ENCODE data around the gene FEZF2.
A peak's percentile ranks its signal among the peaks of the same experiment; 100 is the strongest.

FEZF2 gene

GRCh38 chr3:62371720-62372591, 1.4 kb downstream of the FEZF2 start:
- Histone ChIP-seq H3K36me3 (no peaks in the 10 kb centered on the region), H3K4me3 (peak overlapping the region; percentile 12 to 43), H3K9me3 (no peaks in the 10 kb centered on the region), H3K27me3 (peaks cover 8 to 100% of the 10 kb centered on the region in 2 donors), H3K4me1 (peaks cover 0 to 75% (median 47%) of the 10 kb centered on the region in 4 donors), H3K27ac (no peak overlapping the region)
- DNase-seq, result no peak
- TF ChIP-seq, protein P1, sequence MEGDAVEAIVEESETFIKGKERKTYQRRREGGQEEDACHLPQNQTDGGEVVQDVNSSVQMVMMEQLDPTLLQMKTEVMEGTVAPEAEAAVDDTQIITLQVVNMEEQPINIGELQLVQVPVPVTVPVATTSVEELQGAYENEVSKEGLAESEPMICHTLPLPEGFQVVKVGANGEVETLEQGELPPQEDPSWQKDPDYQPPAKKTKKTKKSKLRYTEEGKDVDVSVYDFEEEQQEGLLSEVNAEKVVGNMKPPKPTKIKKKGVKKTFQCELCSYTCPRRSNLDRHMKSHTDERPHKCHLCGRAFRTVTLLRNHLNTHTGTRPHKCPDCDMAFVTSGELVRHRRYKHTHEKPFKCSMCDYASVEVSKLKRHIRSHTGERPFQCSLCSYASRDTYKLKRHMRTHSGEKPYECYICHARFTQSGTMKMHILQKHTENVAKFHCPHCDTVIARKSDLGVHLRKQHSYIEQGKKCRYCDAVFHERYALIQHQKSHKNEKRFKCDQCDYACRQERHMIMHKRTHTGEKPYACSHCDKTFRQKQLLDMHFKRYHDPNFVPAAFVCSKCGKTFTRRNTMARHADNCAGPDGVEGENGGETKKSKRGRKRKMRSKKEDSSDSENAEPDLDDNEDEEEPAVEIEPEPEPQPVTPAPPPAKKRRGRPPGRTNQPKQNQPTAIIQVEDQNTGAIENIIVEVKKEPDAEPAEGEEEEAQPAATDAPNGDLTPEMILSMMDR (IDR thresholded peaks at IDR 0.05), result no peak
- intact Hi-C loops (cut with DNase I; ENCODE audit: low total_unique reads), result no loop called here

DNA sequence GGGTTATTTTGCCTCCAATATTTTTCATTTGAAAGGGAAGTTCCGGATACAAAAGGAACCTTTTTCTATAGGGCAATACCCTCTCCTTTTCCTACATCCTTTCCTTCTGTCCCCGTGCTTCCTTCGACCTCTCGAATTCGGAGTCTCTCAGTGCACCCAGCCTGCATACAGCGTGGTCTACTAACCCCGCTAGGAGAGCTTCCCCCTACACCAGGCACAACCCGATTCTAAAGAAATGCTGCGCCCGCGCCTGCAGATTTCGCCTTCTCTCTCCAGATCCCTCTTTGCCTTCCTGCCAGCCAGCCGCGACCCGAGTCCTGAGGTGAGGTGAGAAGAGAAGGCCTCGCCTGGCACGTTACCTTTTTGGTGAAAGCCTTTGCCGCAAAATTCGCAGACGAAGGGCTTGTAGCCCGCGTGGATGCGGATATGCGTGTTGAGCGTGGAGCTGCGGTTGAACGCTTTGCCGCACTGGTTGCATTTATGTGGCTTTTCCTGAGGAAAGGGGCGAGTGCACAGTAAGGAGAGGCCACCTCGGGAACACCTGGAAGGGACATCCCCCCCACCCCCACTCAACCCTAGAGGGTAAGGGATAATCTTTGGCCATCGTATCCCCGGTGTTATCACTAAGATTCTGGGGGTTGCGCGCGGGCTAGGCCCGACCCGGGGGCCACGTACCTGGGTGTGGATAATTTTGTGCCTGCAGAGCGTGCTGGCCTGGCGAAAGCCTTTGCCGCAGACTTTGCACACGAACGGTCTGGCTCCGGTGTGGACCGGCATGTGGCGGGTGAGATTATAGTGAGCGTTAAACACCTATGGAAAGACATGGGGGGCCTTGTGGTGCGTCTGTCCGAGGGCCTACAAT, 2.3 kb downstream of the FEZF2 start:
- intact Hi-C loops (cut with DNase I; ENCODE audit: low total_unique reads), result no loop called here
- no peak for DNase-seq
- Histone ChIP-seq H3K27me3 (peaks cover 8 to 98% of the 10 kb centered on the region in 2 donors), H3K36me3 (no peaks in the 10 kb centered on the region), H3K27ac (no peak overlapping the region), H3K4me3 (no peak overlapping the region), H3K4me1 (peaks cover 0 to 75% (median 47%) of the 10 kb centered on the region in 4 donors), H3K9me3 (no peaks in the 10 kb centered on the region)
- TF ChIP-seq, protein P1 (IDR thresholded peaks at IDR 0.05), result no peak

- Histone ChIP-seq H3K27ac (no peak overlapping the region), H3K27me3 (peaks cover 8 to 94% of the 10 kb centered on the region in 2 donors)
Observed at GRCh38 chr3:62370112-62370857, 3.1 kb downstream of the FEZF2 start.

GRCh38 chr3:62369476-62369743, 3.9 kb downstream of the FEZF2 start:
- Histone ChIP-seq H3K4me3 (peak overlapping the region in 1 of 2 donors; percentile 30), H3K4me1 (peaks cover 0 to 66% (median 44%) of the 10 kb centered on the region in 4 donors), H3K27ac (no peak overlapping the region), H3K36me3 (no peaks in the 10 kb centered on the region), H3K9me3 (no peaks in the 10 kb centered on the region), H3K27me3 (peaks cover 8 to 89% of the 10 kb centered on the region in 2 donors)
- DNase-seq, result no peak
- intact Hi-C loops (cut with DNase I; ENCODE audit: low total_unique reads), result no loop called here
- TF ChIP-seq, protein P1 (IDR thresholded peaks at IDR 0.05), result no peak

More at GRCh38 chr3:62370112-62370857, 3.1 kb downstream of the FEZF2 start:
- intact Hi-C loops (cut with DNase I; ENCODE audit: low total_unique reads), result no loop called here
- Histone ChIP-seq H3K9me3 (no peaks in the 10 kb centered on the region), H3K36me3 (no peaks in the 10 kb centered on the region), H3K4me3 (no peak overlapping the region), H3K4me1 (peaks cover 0 to 75% (median 47%) of the 10 kb centered on the region in 4 donors)
- TF ChIP-seq, protein P1 (IDR thresholded peaks at IDR 0.05), result no peak
- no peak for DNase-seq

DNA sequence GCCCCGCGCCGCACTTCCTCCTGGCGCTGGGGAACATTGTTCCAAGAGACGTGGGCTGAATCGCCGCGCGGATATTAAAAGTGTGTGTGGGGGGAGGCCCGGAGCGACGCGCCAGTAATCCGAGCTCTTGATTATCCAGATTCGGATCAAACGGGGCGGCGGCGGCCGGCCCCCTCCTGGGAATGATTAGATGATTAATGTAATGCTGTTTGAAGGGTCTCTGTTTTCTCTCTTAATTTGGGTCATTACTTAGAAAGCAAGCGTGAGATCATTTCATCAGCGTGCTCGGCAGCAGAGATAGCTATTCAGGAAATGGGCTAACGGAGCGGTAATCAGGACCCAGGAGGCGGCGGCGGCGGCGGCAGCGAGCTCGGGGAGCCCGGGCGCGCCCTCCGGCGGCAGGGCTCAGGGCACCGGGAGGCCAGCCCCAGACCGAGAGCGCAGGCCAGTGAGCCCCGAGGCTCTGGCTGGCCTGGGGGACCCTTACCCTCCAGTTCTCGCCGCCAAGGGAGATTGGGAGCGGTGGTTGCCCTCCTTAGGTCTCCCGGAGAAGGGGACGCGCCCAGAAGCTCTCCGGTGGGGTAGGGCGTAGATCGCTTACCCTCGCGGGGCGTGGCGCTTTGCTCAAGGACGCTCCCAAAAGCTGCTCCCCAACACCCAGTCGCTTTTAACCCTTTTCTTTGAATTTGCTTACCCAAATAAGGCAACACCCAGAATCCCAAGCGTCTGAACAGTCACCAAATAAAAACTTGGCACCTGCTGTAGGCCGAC, 4.5 kb downstream of the FEZF2 start:
- TF ChIP-seq, protein P1 (IDR thresholded peaks at IDR 0.05), result no peak
- Histone ChIP-seq H3K27ac (no peak overlapping the region), H3K9me3 (no peaks in the 10 kb centered on the region), H3K27me3 (peaks cover 8 to 84% of the 10 kb centered on the region in 2 donors), H3K4me3 (peak overlapping the region in 1 of 2 donors; percentile 30), H3K36me3 (no peaks in the 10 kb centered on the region), H3K4me1 (peaks cover 0 to 61% (median 39%) of the 10 kb centered on the region in 4 donors)
- intact Hi-C loops (cut with DNase I; ENCODE audit: low total_unique reads), result no loop called here
- DNase-seq, result no peak
